ENCODE data around the gene AVL9. TPM values are rescaled to one million over a fixed set of nuclear protein-coding genes. Genes with fewer than 3 reads are reported as not detected.
A peak's percentile ranks its signal among the peaks of the same experiment; 100 is the strongest.
"Not testable (repeated sequence)": the region's sequence is repeated elsewhere in the genome, so short reads cannot be mapped to it uniquely, and the experiment has no call there.

The AVL9 gene
- total RNA-seq, 1 experiment from 2014 or later, result 41.3 TPM

- DNase-seq (ENCODE audit: low spot score), result peak; percentile 90
Observed at GRCh38 chr7:32588657-32589056, 93.4 kb downstream of the AVL9 start.

- DNase-seq (ENCODE audit: low spot score), result no peak
Observed at GRCh38 chr7:32591938-32592337, 96.6 kb downstream of the AVL9 start.

- no peak for DNase-seq (ENCODE audit: low spot score)
Observed at GRCh38 chr7:32592701-32593100, 97.4 kb downstream of the AVL9 start.

GRCh38 chr7:32594965-32595490 lies 99.7 kb downstream of the AVL9 start:
- DNase-seq (ENCODE audit: low spot score), result no peak

GRCh38 chr7:32601196-32601595 lies 105.9 kb downstream of the AVL9 start:
- not testable (repeated sequence) for DNase-seq (ENCODE audit: low spot score)

GRCh38 chr7:32602470-32602869 lies 107.2 kb downstream of the AVL9 start:
- no peak for DNase-seq (ENCODE audit: low spot score)

GRCh38 chr7:32603492-32603891 lies 108.2 kb downstream of the AVL9 start:
- DNase-seq (ENCODE audit: low spot score), result not testable (repeated sequence)

- not testable (repeated sequence) for DNase-seq (ENCODE audit: low spot score)
Observed at GRCh38 chr7:32604047-32604446, 108.8 kb downstream of the AVL9 start.

- no peak for DNase-seq (ENCODE audit: low spot score)
Observed at GRCh38 chr7:32605032-32605431, 109.7 kb downstream of the AVL9 start.

GRCh38 chr7:32609463-32609862 lies 114.2 kb downstream of the AVL9 start:
- DNase-seq (ENCODE audit: low spot score), result no peak

- no peak for DNase-seq (ENCODE audit: low spot score)
Observed at GRCh38 chr7:32611201-32612099, 116.2 kb downstream of the AVL9 start.

GRCh38 chr7:32616625-32617024 lies 121.3 kb downstream of the AVL9 start:
- DNase-seq (ENCODE audit: low spot score), result peak; percentile 48

- DNase-seq (ENCODE audit: low spot score), result no peak
Observed at GRCh38 chr7:32618470-32618869, 123.2 kb downstream of the AVL9 start.

- no peak for DNase-seq (ENCODE audit: low spot score)
Observed at GRCh38 chr7:32618987-32619386, 123.7 kb downstream of the AVL9 start.

GRCh38 chr7:32619416-32619815 lies 124.1 kb downstream of the AVL9 start:
- not testable (repeated sequence) for DNase-seq (ENCODE audit: low spot score)

- DNase-seq (ENCODE audit: low spot score), result no peak
Observed at GRCh38 chr7:32631021-32631420, 135.7 kb downstream of the AVL9 start.

GRCh38 chr7:32631590-32632497 lies 136.6 kb downstream of the AVL9 start:
- DNase-seq (ENCODE audit: low spot score), result not testable (repeated sequence)

- DNase-seq (ENCODE audit: low spot score), result not testable (repeated sequence)
Observed at GRCh38 chr7:32633446-32633845, 138.2 kb downstream of the AVL9 start.

GRCh38 chr7:32634798-32635393 lies 139.6 kb downstream of the AVL9 start:
- DNase-seq (ENCODE audit: low spot score), result not testable (repeated sequence)

- DNase-seq (ENCODE audit: low spot score), result not testable (repeated sequence)
Observed at GRCh38 chr7:32636725-32637462, 141.6 kb downstream of the AVL9 start.

GRCh38 chr7:32637611-32638010 lies 142.3 kb downstream of the AVL9 start:
- DNase-seq (ENCODE audit: low spot score), result not testable (repeated sequence)
